NK-92 (cell line): ENCODE results near the gene SRSF2.
"Not testable (repeated sequence)": the region's sequence is repeated elsewhere in the genome, so short reads cannot be mapped to it uniquely, and the experiment has no call there.

Experiments used
- DNase-seq: peaks from one replicate; lab custom pipeline; 2025; ENCODE audit not compliant: unreplicated experiment; lab: John Stamatoyannopoulos, UW

SRSF2 gene, protein sequence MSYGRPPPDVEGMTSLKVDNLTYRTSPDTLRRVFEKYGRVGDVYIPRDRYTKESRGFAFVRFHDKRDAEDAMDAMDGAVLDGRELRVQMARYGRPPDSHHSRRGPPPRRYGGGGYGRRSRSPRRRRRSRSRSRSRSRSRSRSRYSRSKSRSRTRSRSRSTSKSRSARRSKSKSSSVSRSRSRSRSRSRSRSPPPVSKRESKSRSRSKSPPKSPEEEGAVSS

DNA sequence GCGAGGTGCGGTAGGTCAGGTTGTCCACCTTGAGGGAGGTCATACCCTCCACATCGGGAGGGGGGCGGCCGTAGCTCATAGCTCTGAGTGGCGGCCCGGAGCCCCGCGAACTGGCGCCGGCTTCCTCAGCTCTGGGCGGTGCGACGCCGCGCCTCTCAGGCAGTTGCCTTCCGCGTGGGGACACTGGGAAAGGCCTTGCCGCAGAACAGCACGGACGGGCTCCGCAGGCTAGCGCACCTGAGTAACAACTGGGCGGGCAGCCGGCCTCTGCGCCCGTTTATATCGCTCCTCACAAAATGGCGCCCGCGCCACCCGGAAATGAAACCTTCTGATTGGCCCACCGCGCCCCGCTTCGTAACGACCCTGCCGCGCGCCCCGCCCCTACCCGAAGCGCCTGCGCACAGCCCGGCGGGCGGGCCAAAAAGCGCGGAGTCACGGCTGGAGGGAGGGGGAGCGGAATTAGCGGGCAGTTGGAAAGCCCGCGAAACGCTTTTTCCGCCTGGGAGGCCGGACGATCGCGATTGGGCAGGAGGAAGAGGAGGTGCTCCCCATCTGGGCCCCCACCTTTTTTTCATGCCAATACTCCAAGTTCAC, at the start of gene SRSF2:
TSS of gene SRSF2 (minus strand) at position 250 of the 594 bp plus-strand sequence. CDS start at position 79, 171 bp downstream.
- DNase-seq = peak; percentile 82

DNA sequence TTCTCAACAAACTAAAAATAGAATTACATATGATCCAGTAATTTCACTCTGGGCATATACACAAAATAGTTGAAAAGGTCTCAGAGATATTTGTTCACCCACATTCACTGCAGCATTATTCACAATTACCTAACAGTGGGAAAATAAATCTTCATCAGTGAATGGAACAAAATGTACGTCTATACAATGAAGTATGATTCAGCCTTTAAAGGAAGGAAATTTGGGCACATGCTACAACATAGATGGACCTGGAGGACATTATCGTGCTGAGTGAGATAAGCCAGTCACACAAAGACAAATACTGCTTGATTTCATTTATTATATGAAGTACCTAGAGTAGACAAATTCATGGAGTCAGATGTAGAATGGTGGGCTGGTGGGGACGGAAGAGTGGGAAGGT, 47.8 kb upstream of the SRSF2 start:
- DNase-seq = no peak

DNA sequence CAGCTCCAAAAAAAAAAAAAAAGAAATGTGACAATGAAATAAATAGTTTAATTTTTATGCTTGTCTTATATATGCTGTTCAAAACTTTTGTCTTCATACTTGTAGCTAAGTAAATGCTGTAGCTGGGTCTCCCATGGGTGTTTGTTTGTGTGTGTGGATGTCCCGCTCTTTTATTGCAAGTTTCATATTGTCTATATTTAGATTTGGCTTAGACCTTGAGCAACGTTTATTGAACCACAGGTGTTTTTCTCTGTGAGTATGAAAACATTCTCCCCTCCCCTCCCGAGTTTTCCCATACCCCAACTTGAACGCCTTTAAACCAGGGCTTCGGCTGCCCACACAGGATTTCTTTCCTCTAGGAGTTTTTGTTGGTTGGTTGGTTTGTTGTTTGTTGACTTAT, 46.0 kb upstream of the SRSF2 start:
- DNase-seq = no peak

DNA sequence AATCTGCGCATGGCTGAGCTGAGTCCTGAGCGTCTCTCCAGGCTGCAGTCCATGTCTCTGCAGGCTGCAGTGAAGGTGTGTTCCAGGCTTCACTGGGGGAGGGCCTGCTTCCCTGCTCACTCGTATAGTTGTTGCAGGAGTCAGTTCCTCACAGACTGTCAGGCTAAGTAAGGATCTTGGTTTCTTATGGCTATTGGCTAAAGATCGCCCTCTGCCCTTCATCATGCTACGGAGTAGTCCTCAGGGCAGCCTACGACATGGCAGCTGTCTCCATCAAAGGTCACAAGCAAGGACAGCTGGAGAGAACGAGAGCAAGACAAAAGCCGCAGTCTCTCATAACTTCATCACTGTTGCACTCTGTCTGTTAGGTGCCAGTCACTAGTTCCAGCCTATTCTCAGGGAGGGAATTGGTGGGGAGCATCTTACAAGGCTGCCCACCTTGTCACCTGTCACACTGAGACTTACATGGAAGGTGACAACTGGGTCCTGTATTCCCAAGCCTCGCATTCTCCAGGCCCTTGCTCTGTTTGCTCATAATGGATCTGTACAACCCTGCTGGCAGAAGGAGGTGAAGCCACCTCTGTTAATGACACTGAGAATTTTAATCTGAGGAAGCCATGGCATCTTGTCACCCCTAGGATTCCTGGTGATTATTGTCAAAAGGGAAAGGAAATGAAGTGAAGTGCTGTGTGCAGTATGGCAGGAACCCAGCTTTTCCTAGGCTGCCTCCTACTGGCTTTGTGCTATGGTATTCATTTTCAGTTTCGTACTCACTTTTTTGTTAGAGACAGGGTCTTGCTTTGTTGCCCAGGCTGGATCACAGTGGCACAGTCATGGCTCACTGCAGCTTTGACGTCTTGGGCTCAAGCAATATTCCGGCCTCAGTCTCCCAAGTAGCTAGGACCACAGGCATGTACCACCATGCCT, 44.2 kb upstream of the SRSF2 start:
- no peak for DNase-seq

DNA sequence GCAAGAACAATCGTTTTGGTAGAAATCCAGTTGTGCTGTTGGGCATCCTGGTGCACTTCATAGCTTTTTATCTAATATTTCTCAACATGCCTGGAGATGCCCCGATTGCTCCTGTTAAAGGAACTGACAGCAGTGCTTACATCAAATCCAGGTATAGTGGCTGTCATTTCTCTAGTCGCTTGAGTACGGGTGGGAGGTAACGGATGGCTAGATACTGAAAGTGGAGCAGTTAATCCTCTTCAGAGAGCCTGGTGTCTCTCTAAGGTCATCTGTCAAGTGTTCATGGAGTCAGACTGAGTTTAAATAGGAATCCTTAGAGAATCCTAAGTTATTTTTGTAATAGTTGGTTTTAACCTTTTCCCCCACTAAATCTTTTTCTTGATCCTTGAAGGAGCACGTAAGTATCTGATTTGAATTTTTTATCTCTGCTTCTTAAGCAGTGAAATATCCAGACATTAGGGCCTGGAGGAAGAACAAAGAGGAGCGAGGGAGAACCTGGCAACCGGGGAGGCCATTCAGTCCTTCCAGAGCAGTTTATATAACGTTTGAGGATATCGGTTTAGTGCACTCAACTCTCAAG, 38.0 kb upstream of the SRSF2 start:
- no peak for DNase-seq

DNA sequence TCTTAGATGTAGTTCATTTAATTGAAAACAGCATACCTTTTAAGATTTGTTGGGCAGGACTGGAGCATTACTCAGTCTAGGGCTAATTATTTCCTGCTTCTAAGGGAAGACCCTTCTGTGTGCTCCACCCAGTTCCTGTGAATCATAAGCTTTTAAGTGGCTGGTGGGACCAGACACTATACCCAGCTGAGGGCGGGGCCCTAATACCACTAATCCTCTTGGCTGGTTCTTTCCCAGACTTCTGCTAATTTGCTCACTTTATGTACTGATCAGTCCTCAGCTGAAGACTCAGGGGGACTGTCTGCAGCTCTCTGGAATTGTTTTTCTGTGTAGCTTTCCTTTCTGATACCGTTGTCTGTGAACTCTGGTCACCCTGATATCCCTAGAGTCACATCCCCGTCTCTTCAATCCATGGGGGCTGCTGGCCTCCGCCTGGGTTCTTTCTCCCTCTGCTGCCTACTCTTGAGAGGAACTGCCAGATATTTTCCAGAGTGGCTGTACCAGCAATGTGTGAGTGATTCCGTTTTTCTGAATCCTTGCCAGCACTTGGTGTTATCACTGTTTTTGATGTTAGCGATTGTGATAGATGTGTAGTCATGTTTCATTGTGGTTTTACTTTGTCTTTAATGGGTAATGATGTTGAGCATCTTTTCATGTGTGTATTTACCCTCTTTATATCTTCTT, 35.9 kb upstream of the SRSF2 start:
- no peak for DNase-seq

DNA sequence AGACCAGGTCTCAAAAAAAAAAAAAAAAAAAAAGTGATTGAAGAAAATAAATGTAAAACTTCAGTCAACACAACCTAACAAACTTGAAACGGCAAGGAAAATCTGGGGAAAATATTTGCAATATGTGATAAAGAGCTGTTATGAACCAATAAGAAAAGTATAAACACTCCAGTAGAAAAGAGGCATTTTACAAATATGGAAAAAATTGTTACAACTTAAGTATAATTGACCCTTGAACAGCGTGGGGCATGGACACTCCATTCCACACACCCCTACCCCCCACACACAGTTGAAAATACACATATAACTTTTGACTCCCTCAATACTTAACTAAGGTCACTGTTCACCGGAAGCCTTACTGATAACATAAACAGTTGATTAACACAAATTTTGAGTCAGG, 21.4 kb upstream of the SRSF2 start:
- DNase-seq = no peak

DNA sequence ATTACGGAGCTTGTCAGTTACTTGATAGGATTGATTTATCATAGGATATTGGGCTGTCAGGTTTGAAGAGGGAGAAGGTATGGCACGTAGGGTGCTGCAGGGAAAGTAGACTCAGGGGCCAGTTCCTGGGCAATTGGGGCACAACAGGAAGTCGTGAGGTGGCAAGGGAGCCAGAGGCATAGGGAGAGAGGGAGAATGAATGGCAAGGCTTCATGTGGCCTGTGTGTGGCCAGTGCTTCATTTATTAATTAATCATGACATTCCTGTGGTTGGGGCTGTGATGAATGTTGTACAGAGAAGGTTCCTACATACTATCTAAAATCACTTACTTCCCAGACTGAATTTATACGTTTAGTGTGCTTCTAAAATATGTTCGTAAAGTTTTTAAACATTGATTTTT, 20.1 kb upstream of the SRSF2 start:
- no peak for DNase-seq

DNA sequence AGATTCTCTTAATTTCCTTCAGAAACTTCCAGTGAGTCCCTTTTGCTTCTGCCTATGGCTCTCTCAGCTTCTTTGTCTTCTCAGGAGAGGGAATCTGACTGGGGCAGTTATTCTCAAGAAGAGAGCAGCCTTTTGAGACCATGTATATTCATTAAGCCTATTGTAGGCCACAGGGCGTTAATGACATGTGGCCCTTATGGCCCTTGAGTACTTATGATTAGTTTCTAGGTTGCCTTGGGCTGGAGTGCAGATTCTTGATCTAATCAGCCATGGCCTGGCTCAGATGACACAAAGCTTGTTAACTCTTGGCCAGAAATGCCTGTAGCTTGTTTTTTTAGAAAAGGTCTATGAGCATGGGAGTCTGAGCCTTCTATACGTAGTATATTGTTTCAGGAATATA, 18.2 kb upstream of the SRSF2 start:
- no peak for DNase-seq

DNA sequence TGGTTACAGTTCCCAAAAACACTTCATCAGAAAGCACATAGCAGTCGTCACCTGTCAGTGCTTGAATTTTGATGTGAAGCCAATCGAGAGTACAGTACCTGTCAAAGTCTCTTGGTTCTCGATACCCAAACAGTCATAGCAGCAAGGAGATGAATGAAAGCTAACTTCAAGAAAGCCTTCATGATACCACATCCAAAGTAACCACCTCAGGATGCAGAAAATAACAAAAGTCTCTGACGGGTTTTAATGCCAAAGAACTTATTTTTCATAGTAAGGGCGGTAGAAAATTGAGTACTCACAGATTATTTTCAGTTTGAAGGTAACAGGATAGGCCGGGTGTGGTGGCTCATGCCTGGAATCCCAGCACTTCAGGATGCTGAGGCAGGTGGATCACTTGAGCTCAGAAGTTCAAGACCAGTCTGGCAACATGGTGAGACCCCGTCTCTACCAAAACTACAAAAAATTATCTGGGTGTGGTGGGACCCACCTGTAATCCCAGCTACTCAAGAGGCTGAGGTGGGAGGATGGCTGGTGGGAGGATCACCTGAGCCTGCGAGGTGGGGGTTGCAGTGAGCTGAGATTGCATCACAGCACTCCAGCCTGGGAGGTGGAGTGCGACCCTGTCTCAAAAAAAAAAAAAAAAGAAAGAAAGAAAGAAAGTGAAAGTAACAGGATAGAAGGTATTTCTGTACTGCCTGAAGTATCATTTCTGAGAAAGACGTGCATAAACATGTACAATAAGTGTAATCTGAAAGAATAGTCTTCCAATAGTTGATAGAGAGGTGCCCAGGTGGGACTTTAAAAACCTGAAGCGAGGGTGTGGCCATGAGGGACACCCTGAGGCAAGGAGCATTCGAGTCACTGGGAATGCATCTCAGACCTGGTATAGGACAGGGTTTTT, 16.2 kb upstream of the SRSF2 start:
- no peak for DNase-seq

DNA sequence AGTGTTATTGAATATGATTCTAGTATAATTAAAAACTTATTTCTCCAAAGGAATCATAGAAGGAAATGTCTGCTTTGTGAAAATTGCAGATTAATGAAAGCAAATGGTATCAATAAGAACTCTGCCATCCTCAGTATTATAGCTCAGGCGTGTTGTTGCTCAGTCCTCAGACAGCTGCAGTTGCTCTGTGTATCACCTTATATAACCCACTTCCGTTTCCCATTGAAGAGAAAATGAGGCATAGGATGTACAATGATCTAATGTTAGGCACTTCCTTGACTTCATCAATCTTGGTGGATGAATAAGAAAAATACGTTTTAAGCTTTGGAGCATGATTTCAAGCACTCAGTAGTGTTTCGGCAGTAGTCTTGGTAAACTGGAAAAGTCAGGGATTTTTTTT, 14.9 kb upstream of the SRSF2 start:
- DNase-seq = no peak

DNA sequence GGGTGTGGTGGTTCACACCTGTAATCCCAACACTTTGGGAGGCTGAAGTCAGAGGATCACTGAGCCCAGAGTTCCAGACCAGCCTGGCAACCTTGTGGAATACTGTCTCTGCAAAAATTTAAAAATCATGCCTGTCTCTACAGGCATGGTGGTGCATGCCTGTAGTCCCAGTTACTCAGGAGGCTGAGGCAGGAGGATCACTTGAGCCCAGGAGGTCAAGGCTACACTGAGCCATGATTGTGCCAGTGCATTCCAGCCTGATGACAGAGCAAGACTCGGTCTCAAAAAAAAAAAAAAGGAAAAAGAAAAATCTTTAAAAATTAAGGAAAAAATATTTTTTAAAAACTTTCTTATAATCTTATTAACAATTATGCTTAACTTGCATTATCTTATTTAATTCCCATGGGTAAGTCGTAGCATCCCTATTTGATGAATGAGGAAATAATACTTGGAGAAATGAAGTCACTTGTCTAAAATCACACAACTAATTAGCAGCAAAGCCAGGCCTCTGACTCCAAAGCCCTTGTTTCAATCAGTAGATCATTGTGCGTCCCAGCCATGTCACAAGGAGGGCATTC, 14.4 kb upstream of the SRSF2 start:
- DNase-seq = no peak

DNA sequence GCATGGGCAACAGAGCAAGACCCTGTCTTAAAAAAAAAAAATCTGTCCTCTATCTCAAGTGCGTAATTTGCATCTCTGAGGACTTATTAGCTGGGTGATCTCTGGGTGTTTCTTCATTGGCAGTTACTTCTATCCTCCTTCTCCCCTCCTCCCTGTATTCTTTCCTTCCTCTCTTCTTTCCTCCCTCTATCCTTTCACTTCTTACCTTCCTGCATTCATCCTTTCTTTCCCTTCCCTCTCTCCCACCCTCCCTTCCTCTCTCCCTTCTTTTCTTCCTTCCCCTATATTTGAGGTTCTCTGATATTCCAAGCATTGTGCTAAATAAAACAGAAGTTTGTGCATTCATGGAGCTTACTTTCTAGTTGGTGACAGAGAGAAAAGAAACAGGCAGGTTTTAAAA, 11.5 kb upstream of the SRSF2 start:
- no peak for DNase-seq

DNA sequence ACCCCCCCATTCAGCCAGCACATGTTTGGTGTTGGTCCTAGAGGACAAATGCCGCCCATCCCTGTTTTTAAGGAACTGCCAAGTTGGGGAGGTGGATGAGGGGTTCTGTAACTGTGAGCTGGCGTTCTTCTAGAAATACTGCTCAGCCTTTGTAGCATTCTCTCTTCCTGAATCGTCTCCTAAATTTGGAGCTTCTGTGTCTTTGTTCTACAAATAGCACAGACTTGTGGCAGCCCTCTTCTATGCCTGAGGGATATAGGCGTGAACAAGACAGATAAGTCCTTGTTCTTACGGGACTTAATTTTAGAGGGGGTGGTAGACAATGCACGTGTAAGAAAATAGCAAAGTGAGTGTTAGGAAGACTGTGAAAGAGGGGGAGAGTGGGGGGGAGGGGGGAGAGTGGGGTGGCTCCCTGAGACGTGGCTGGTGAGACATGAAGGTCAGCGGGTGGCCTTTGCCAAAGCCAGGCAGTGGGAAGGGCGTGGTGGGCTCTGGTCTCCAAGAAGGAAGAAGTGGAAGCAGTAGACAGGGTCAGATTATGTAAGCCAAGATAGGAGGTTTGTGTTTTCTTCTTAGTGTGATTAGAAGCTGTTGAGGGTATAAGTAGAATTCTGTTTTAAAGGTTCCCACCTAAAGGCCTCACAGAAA, 10.7 kb upstream of the SRSF2 start:
- no peak for DNase-seq

DNA sequence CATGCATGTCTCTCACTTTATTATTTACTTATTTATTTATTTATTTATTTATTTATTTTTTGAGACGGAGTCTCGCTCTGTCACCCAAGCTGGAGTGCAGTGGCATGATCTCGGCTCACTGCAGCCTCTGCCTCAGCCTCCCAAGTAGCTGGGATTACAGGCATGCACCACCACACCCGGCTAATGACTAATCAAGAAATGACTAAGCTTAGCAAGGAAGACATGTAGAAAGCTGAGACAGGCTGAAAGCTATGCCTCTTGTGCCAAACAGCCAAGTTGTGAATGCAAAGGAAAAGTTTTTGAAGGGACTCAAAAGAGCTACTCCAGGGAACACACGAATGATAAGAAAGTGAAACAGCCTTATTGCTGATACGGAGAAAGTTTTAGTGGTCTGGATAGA, 8.7 kb upstream of the SRSF2 start:
- DNase-seq = not testable (repeated sequence)

DNA sequence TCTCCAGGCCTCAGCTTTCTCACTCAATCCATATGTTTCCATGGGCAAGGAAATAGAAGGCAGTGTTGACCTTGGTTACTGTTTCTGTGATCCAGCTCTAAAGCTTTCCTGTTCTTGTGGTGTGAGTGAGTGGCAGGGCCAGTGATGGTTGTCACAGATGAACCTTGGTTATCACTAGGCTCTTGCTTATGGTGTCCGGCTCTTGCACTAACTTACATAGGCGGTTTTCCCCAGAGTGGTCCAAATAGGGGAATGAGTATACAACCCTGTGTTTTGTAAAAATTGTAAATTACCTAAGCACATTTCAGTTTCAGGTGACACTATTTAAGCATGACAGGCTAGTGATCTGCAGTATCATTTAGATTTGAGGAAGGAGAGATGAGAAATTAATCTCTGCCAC, 7.6 kb upstream of the SRSF2 start:
- no peak for DNase-seq

DNA sequence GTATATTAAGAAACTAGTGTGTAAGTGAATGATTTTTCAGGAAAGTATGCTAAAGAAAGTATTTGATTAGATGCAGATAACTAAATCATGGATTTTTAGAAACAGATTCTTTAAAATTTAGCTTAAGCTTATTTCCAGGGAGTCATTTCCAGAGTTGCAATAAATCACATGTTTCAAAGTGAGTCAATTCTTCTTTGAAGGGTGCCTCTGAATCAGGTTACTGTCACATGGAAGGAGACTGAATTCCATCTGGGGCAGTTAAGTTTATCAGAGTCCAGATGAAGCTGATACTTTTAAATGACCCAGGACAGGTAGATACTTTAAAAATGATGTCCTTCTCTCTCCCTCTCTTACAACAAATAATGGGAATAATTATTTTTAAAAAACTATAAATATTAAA, 5.8 kb upstream of the SRSF2 start:
- no peak for DNase-seq

DNA sequence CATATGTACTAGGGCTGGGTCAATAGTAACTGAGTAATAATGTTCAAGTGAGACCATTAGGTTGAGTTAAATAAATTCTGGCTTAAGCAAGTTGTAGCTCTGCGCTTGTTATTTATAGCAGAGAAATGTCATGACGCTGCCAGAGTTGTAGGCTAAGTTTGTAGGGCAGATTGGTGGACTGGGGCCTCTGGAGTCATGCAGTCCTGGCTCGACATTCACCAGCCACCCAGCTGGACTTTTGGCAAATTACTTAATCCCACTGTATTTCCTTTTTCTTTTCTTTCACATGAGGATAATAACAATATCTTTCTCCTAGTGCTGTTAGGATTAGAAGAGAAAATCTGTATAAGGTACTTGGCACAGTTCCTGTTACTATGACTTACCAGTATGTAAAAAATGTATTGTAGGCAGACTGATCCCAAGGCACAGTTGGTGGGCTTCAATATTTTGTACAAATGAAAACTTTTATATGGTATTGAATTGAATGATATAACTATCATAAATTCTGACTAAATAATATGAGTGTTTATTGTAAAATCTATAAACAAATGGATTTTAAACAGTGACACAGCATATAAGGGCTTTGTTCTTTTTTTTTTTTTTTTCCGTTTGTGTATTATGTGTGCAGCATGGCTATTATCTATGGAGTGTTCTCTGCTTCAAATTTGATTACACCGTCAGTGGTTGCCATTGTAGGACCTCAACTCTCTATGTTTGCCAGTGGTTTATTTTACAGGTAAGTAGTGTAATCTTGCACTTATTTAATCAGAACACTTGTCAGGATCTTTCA, 3.4 kb upstream of the SRSF2 start:
- DNase-seq = no peak
